ENCODE data around the gene VMA21.

DNA sequence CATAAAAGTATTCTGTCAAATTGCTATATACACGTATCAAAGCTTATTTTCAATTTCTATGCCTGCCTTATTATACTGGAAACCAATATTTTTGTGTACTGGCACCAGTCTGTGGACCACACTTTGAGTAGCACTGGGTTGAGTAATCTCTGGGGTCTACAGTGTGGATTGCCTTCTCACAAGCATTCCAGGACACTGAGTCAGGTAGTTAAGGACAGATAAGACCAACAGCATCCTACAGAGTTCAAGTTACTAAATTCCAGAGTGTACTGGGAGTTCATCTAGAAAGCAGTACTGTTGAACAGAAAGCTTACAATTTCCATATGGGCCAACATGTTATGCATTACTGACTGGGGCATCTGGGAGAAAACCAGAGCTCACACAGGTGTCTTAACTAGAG, 61.8 kb downstream of the VMA21 start:
- no peak for TF ChIP-seq POLR2A (IDR thresholded peaks at IDR 0.05)
- TF ChIP-seq POLR2AphosphoS5 (IDR thresholded peaks at IDR 0.05; ENCODE audit: insufficient read depth in 1 of 2, low read depth in 1 of 2) = no peak
- TF ChIP-seq, protein P1, sequence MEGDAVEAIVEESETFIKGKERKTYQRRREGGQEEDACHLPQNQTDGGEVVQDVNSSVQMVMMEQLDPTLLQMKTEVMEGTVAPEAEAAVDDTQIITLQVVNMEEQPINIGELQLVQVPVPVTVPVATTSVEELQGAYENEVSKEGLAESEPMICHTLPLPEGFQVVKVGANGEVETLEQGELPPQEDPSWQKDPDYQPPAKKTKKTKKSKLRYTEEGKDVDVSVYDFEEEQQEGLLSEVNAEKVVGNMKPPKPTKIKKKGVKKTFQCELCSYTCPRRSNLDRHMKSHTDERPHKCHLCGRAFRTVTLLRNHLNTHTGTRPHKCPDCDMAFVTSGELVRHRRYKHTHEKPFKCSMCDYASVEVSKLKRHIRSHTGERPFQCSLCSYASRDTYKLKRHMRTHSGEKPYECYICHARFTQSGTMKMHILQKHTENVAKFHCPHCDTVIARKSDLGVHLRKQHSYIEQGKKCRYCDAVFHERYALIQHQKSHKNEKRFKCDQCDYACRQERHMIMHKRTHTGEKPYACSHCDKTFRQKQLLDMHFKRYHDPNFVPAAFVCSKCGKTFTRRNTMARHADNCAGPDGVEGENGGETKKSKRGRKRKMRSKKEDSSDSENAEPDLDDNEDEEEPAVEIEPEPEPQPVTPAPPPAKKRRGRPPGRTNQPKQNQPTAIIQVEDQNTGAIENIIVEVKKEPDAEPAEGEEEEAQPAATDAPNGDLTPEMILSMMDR (IDR thresholded peaks at IDR 0.05) = no peak

Measured in vagina (tissue), 2 donors.